NCI-H128 (cell line): Measurements from ENCODE around the gene TRAK1.

Experiments
- DNase-seq: peaks from one replicate; lab custom pipeline; 2025; ENCODE audit not compliant: unreplicated experiment; lab: John Stamatoyannopoulos, UW

The TRAK1 gene

DNA sequence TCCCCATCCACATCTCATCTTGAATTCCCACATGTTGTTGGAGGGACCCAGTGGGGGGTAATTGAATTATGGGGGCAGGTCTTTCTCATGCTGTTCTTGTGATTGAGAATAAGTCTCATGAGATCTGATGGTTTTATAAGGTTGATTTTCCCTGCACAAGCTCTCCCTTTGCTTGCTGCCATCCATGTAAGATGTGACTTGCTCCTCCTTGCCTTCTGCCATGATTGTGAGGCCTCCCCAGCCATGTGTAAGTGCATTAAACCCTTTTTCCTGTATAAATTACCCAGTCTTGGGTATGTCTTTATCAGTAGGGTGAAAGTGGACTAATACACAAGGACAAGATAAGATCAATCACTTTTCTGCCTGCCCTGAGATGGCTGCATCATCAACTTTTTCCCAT, 180.6 kb downstream of the TRAK1 start:
- no peak for DNase-seq

DNA sequence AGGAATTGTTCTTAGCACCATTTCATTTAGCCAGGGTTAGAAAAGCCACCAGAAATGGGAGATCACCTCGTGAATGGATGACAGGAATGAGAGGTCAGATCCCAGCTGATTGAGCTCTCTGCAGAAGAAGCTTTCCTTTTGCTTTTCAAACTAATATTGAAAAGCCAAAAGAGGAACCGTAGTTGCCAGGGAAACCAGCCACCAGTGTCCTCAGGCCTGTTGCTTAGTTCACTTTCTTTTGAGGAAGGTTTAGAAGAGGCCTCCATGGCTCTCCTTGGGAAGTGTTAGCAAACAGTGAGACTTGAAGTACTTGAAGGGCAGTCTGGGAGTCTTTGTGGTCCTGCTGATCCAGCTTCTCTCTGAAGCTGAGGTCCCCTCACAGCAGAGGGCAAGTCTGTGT, 182.2 kb downstream of the TRAK1 start:
- no peak for DNase-seq

DNA sequence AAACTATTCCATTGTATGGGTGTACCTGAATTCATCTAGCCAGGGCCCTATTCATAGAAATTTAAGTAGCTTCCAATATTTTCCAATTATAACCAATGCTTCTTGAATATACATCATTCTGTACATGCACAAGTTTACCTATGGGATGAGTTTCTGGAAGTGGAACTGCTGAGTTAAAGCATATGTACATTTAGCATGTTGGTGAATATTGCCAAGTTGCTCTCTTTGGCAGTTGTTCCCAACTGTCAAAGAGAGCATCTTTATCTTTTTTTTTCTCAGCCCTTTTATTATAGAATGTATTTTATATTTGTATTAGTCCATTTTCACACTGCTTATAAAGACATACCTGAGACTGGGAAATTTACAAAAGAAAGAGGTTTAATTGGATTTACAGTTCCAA, 183.1 kb downstream of the TRAK1 start:
- no peak for DNase-seq

DNA sequence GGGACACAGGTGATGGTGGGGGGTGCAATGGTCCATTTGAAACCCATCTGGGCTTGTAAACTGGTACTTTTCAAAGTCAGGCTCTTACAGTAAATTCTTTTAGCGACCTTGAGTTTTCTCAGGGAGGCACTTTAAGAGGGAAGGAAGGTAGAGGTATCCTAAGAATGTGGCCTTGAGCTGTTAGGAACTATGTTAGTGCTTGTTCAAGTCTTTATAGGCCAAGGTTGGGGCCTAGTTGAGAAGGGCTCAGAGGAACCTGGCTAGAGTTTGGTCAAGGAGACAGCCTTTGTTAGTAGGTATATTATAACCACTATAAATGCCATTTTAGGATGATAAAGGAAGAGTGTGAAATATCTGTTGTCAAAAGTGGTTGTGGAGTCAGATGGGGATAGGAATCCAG, 184.1 kb downstream of the TRAK1 start:
- DNase-seq = no peak
